Lung (tissue), 11 donors: Measurements from ENCODE around the gene TUBA8. TPM values are rescaled to one million over a fixed set of nuclear protein-coding genes. Genes with fewer than 3 reads are reported as not detected.
"Not testable (repeated sequence)": the region's sequence is repeated elsewhere in the genome, so short reads cannot be mapped to it uniquely, and the experiment has no call there.

ENCODE experiments used
- ATAC-seq: fragments of 200-7000 bp; cut with Tn5 transposase; one replicate; pipeline ENCODE4 v1.9.1; 2020; ENCODE audit warnings: moderate number of reproducible peaks; ENCODE audit not compliant: insufficient read depth, low FRiP score
- DNase-seq, 3 donors: peaks; one replicate each; pipeline ENCODE4 v3.0.0-alpha.2; 2013 to 2017
- H3K27ac ChIP-seq, 2 donors: one replicate each; pipeline ENCODE4 v1.5.1; 2013; ENCODE audit warnings: mild to moderate bottlenecking in 2 of 2, moderate library complexity in 2 of 2, control low read depth in 1 of 2, inconsistent platforms in 1 of 2, low read depth in 1 of 2, low read length in 1 of 2
- H3K27me3 ChIP-seq, 3 donors: one replicate each; pipeline ENCODE4 v1.5.1; 2013; ENCODE audit warnings: low read length in 2 of 3; ENCODE audit not compliant: control insufficient read depth in 3 of 3, insufficient read depth in 3 of 3
- H3K36me3 ChIP-seq, 4 donors: one replicate each; pipeline ENCODE4 v1.5.1; 2013; ENCODE audit warnings: low read length in 4 of 4, mild to moderate bottlenecking in 1 of 4, moderate library complexity in 1 of 4; ENCODE audit not compliant: control insufficient read depth in 4 of 4, insufficient read depth in 4 of 4
- H3K4me1 ChIP-seq, 5 donors: one replicate each; pipeline ENCODE4 v1.5.1; 2013; ENCODE audit warnings: low read length in 5 of 5, mild to moderate bottlenecking in 2 of 5, moderate library complexity in 1 of 5; ENCODE audit not compliant: control insufficient read depth in 5 of 5, insufficient read depth in 5 of 5
- H3K4me3 ChIP-seq: one replicate; pipeline ENCODE4 v1.5.1; 2013; ENCODE audit warnings: mild to moderate bottlenecking, control low read depth, moderate library complexity
- H3K9ac ChIP-seq, 2 donors: one replicate each; pipeline ENCODE4 v1.5.1; 2013; ENCODE audit warnings: low read length in 2 of 2, control low read depth in 1 of 2; ENCODE audit not compliant: insufficient read depth in 1 of 2
- H3K9me3 ChIP-seq, 4 donors: one replicate each; pipeline ENCODE4 v1.5.1; 2013; ENCODE audit warnings: low read length in 3 of 4, mild to moderate bottlenecking in 1 of 4, moderate library complexity in 1 of 4; ENCODE audit not compliant: control insufficient read depth in 4 of 4, insufficient read depth in 3 of 4
- WGBS, 2 donors: extraction: QIAGEN DNeasy Blood & Tissue Kit; methylation state at CpG; one replicate each; pipeline ENCODE4 v1.1.7; 2013; 5-methylcytosine and 5-hydroxymethylcytosine counted together
- polyA plus RNA-seq, 2 donors: library from polyadenylated mRNA; stranded (reverse); fragments of 200-250 nt; gene quantifications; one replicate each; pipeline ENCODE4 v1.2.1, GENCODE V29; 2013
- small RNA-seq: library from RNA; depleted of rRNA; stranded (forward); fragments of <200 nt; gene quantifications from one replicate; pipeline ENCODE3, GENCODE V24; 2014; ENCODE audit warnings: low replicate concordance
- total RNA-seq, 2 donors: library from RNA; depleted of rRNA in 1 of 2; stranded (reverse); fragments of >200 nt in 1 of 2; gene quantifications; one replicate each; pipeline ENCODE4 v1.2.1, GENCODE V29; 2014 to 2021
- donor health status: Bipolar disorder and iron deficiency.
- donor health status: healthy.
- donor health status: DM: yes; HTN: yes; CAD: no.

TUBA8 gene
- total and polyA plus RNA-seq, 4 donors: 0.17 to 2.1 (median 1.5) TPM

- not testable (repeated sequence) for H3K9ac ChIP-seq, H3K4me1 ChIP-seq, H3K27ac ChIP-seq, ATAC-seq, H3K4me3 ChIP-seq, H3K27me3 ChIP-seq, H3K36me3 ChIP-seq, H3K9me3 ChIP-seq
- WGBS, 2 donors: 41 to 42% methylated on average over 3 of the region's 3 CpGs
- peak in 1 of 3 donors; percentile 44 for DNase-seq
Measured at GRCh38 chr22:18172203-18172602, 61.6 kb downstream of the TUBA8 start.

- not testable (repeated sequence) for H3K4me1 ChIP-seq, H3K36me3 ChIP-seq, H3K9ac ChIP-seq, H3K27me3 ChIP-seq, H3K9me3 ChIP-seq, ATAC-seq, DNase-seq, H3K27ac ChIP-seq, H3K4me3 ChIP-seq
- 79 to 80% methylated on average over 5 to 8 of the region's 8 CpGs for WGBS, 2 donors
Measured at GRCh38 chr22:18172776-18173175, 62.2 kb downstream of the TUBA8 start.

GRCh38 chr22:18173441-18173840, 62.8 kb downstream of the TUBA8 start:
- not testable (repeated sequence) for H3K27ac ChIP-seq, ATAC-seq, H3K27me3 ChIP-seq, H3K9ac ChIP-seq, H3K4me3 ChIP-seq, H3K9me3 ChIP-seq, H3K4me1 ChIP-seq, DNase-seq, H3K36me3 ChIP-seq
- 51 to 62% methylated on average over 1 of the region's 2 CpGs for WGBS, 2 donors

Small RNA genes within 50 kb of the gene (small RNA-seq; reads per million reads assigned to genes)
- not detected for gene AC016027.5

Other genes starting within 250 kb of the TUBA8 start
- 10 to 100 TPM; 24.6 to 30.7 TPM for gene MICAL3, start 86.2 kb upstream of the TUBA8 start, total RNA-seq
- gene MICAL3, start 86.2 kb upstream of the TUBA8 start, polyA plus RNA-seq: 1 to 10 TPM; 4.4 to 6.2 TPM
- gene PEX26, start 32.8 kb upstream of the TUBA8 start, total RNA-seq: 10 to 100 TPM; 19.1 to 36.9 TPM
- 10 to 100 TPM; 16.9 to 19.8 TPM for gene PEX26, start 32.8 kb upstream of the TUBA8 start, polyA plus RNA-seq
- 1 to 10 TPM; 4.6 to 8.1 TPM for gene USP18, start 39.4 kb downstream of the TUBA8 start, total RNA-seq
- gene USP18, start 39.4 kb downstream of the TUBA8 start, polyA plus RNA-seq: 1 to 10 TPM; 8.6 to 9.5 TPM